K562 (cell line): Measurements from ENCODE around the gene ZNF331. TPM values are rescaled to one million over a fixed set of nuclear protein-coding genes. Genes with fewer than 3 reads are reported as not detected.

Experiments used
- CHCHD3 ChIP-seq: fragments of 250-450 bp; sonication (Bioruptor Pico); IDR thresholded peaks from 2 replicates; pipeline ENCODE4 v2.1.2; 2022; ENCODE audit warnings: mild to moderate bottlenecking
- ELF1 ChIP-seq: fragments of 200-800 bp; sonication (Bioruptor generic); IDR thresholded peaks from 2 replicates; pipeline ENCODE4 v1.6.1; 2016; ENCODE audit warnings: missing genetic modification characterization, missing compliant biosample characterization
- RBM25 ChIP-seq: fragments of 200-400 bp; formaldehyde crosslinking; IDR thresholded peaks from 2 replicates; pipeline ENCODE4 v1.6.1; 2018; ENCODE audit warnings: low read length, low read depth, moderate library complexity; ENCODE audit not compliant: severe bottlenecking
- TOE1 ChIP-seq, 2 experiments: fragments of 450-650 bp in 1 of 2; sonication (generic) in 1 of 2; formaldehyde crosslinking in 1 of 2; IDR thresholded peaks; 2 replicates each; pipeline versions ENCODE4 v1.7.1 to v1.8.0; 2016 to 2022; ENCODE audit warnings: borderline replicate concordance in 2 of 2, mild to moderate bottlenecking in 2 of 2, antibody characterized with exemption in 1 of 2, inconsistent platforms in 1 of 2, low read depth in 1 of 2, missing genetic modification reagents in 1 of 2, moderate library complexity in 1 of 2
- ZEB2 ChIP-seq: fragments of 450-650 bp; IDR thresholded peaks from 2 replicates; pipeline ENCODE4 v1.6.1; 2016
- ZFP91 ChIP-seq: sonication (generic); formaldehyde crosslinking; IDR thresholded peaks from 2 replicates; pipeline ENCODE4 v1.8.0; 2022; ENCODE audit warnings: mild to moderate bottlenecking, missing genetic modification reagents
- ZFPM2 ChIP-seq: fragments of 250-450 bp; sonication (Bioruptor Pico); IDR thresholded peaks from 2 replicates; pipeline ENCODE4 v1.5.1; 2022; ENCODE audit warnings: mild to moderate bottlenecking
- ZNF695 ChIP-seq: fragments of 450-650 bp; formaldehyde crosslinking; IDR thresholded peaks from 2 replicates; pipeline ENCODE4 v1.4.0; 2020; ENCODE audit warnings: mild to moderate bottlenecking, moderate library complexity
- polyA plus RNA-seq, 8 experiments: library from polyadenylated mRNA; depleted of rRNA in 4 of 8; stranded (reverse) in 5 of 8; unstranded in 3 of 8; fragments of >200 nt; fragmentation: Nextera tagmentation in 2 of 8; fragmentation: Illumina TruSeq in 1 of 8; extraction: Ambion mirVana in 2 of 8; extraction: Trizol in 1 of 8; gene quantifications; 2 replicates each; pipeline versions ENCODE4 v1.2.1 to v1.2.3, GENCODE V29; 2011 to 2014; ENCODE audit warnings: inconsistent platforms in 1 of 8, missing spikeins in 1 of 8
- total RNA-seq, 7 experiments: library from RNA; depleted of rRNA in 6 of 7; stranded (reverse); fragments of >200 nt in 6 of 7; fragmentation: Illumina TruSeq in 2 of 7; extraction: Trizol in 2 of 7; gene quantifications; 2 replicates each; pipeline versions ENCODE4 v1.2.1 to v1.2.3, GENCODE V29; 2011 to 2021; ENCODE audit warnings: low replicate concordance in 1 of 7
- TF ChIP-seq, protein P1 (sequence below): sonication (generic); formaldehyde crosslinking; IDR thresholded peaks from 2 replicates; pipeline ENCODE4 v1.8.0; 2022; ENCODE audit warnings: mild to moderate bottlenecking, missing genetic modification reagents

Gene ZNF331
- total and polyA plus RNA-seq, 9 of the 15 experiments (the other 6 are each of a cell fraction or from before 2014, with no cell fraction given): 0.23 to 2.7 (median 0.76) TPM

GRCh38 chr19:53583181-53583580 is 45.2 kb downstream of the ZNF331 start (continued):
- TF ChIP-seq CHCHD3 (CRISPR knock-in tag): no peak
- TF ChIP-seq, protein P1, sequence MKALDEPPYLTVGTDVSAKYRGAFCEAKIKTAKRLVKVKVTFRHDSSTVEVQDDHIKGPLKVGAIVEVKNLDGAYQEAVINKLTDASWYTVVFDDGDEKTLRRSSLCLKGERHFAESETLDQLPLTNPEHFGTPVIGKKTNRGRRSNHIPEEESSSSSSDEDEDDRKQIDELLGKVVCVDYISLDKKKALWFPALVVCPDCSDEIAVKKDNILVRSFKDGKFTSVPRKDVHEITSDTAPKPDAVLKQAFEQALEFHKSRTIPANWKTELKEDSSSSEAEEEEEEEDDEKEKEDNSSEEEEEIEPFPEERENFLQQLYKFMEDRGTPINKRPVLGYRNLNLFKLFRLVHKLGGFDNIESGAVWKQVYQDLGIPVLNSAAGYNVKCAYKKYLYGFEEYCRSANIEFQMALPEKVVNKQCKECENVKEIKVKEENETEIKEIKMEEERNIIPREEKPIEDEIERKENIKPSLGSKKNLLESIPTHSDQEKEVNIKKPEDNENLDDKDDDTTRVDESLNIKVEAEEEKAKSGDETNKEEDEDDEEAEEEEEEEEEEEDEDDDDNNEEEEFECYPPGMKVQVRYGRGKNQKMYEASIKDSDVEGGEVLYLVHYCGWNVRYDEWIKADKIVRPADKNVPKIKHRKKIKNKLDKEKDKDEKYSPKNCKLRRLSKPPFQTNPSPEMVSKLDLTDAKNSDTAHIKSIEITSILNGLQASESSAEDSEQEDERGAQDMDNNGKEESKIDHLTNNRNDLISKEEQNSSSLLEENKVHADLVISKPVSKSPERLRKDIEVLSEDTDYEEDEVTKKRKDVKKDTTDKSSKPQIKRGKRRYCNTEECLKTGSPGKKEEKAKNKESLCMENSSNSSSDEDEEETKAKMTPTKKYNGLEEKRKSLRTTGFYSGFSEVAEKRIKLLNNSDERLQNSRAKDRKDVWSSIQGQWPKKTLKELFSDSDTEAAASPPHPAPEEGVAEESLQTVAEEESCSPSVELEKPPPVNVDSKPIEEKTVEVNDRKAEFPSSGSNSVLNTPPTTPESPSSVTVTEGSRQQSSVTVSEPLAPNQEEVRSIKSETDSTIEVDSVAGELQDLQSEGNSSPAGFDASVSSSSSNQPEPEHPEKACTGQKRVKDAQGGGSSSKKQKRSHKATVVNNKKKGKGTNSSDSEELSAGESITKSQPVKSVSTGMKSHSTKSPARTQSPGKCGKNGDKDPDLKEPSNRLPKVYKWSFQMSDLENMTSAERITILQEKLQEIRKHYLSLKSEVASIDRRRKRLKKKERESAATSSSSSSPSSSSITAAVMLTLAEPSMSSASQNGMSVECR: no peak
- TF ChIP-seq ZEB2: no peak
- TF ChIP-seq ELF1 (tag): no peak
- TF ChIP-seq ZNF695: no peak
- TF ChIP-seq ZFPM2: no peak
- TF ChIP-seq TOE1 (IDR thresholded peaks at IDR 0.05; ENCODE audit: borderline replicate concordance): no peak
- no peak for TF ChIP-seq TOE1 (CRISPR knock-in tag; IDR thresholded peaks at IDR 0.05; ENCODE audit: borderline replicate concordance, low read depth)
- TF ChIP-seq ZFP91 (CRISPR knock-in tag): no peak
- no peak for TF ChIP-seq RBM25
